ENCODE results near the gene PTGER1. TPM values are rescaled to one million over a fixed set of nuclear protein-coding genes. Genes with fewer than 3 reads are reported as not detected.

The PTGER1 gene
- total and polyA plus RNA-seq, 9 of the 15 experiments (the other 6 are each of a cell fraction or from before 2014, with no cell fraction given) = 0.06 to 0.36 (median 0.31) TPM; not detected in 5

GRCh38 chr19:14434543-14435319, 40.4 kb downstream of the PTGER1 start (continued):
- TF ChIP-seq KLF10 (CRISPR knock-in tag; IDR thresholded peaks at IDR 0.05) (no peak), NBN (IDR thresholded peaks at IDR 0.05; ENCODE audit: low read depth) (no peak), HNRNPL (IDR thresholded peaks at IDR 0.05; ENCODE audit: low read depth, low read length) (no peak), KLF6 (CRISPR knock-in tag; IDR thresholded peaks at IDR 0.05; ENCODE audit: borderline replicate concordance) (no peak), BRD9 (IDR thresholded peaks at IDR 0.05; ENCODE audit: low read depth, partially characterized antibody) (no peak), ZNF436 (CRISPR knock-in tag; IDR thresholded peaks at IDR 0.05) (no peak), ZNF121 (CRISPR knock-in tag; conservative IDR thresholded peaks at IDR 0.05) (no peak), MEF2D (tag; conservative IDR thresholded peaks at IDR 0.05; ENCODE audit: low read depth) (no peak), ZNF583 (CRISPR knock-in tag; IDR thresholded peaks at IDR 0.05) (no peak), ARID1B (IDR thresholded peaks at IDR 0.05) (peak; percentile 66), ZNF318 (IDR thresholded peaks at IDR 0.05; ENCODE audit: borderline replicate concordance in 1 of 2, low read depth in 1 of 2) (no peak), ZNF41 (CRISPR knock-in tag; conservative IDR thresholded peaks at IDR 0.05) (no peak), ZNF12 (CRISPR knock-in tag; IDR thresholded peaks at IDR 0.05) (no peak), HCFC1 (IDR thresholded peaks at IDR 0.05; ENCODE audit: low read depth, low read length) (no peak), ZNF282 (CRISPR knock-in tag; IDR thresholded peaks at IDR 0.05) (no peak), TRIM24 (IDR thresholded peaks at IDR 0.05) (peak in 1 of 2 experiments; percentile 5; a peak in 1 of 4 replicates), OTX1 (CRISPR knock-in tag; IDR thresholded peaks at IDR 0.05) (no peak), RCOR1 (IDR thresholded peaks at IDR 0.05; ENCODE audit: borderline replicate concordance in 1 of 2, low read depth in 2 of 2, low read length in 2 of 2) (0 out of 4 replicates have a peak, but pooled peaks of 1 of the 2 experiments have one; percentile 14), MYNN (IDR thresholded peaks at IDR 0.05) (peak; percentile 32; the same call in 1 of the 2 replicates), MYNN (CRISPR knock-in tag; IDR thresholded peaks at IDR 0.05) (no peak), TAF9B (IDR thresholded peaks at IDR 0.05; ENCODE audit: partially characterized antibody) (no peak), HLTF (IDR thresholded peaks at IDR 0.05) (no peak), SETDB1 (IDR thresholded peaks at IDR 0.05; ENCODE audit: low read length) (no peak), HIVEP1 (CRISPR knock-in tag; IDR thresholded peaks at IDR 0.05) (no peak)
